PC-3 (cell line): ENCODE data around the gene SPATS2. TPM values are rescaled to one million over a fixed set of nuclear protein-coding genes. Genes with fewer than 3 reads are reported as not detected.
A peak's percentile ranks its signal among the peaks of the same experiment; 100 is the strongest.
"Not testable (repeated sequence)": the region's sequence is repeated elsewhere in the genome, so short reads cannot be mapped to it uniquely, and the experiment has no call there.

Source experiments
- ATAC-seq: fragments of 200-7000 bp; cut with Tn5 transposase; 2 replicates; pipeline ENCODE4 v1.9.1; 2020; ENCODE audit warnings: mild to moderate bottlenecking, moderate library complexity
- BruUV-seq: library from RNA; stranded (reverse); fragments of 400-500 nt; replicated peaks from 2 replicates; lab custom pipeline; 2021; lab: Mats Ljungman, UMichigan
- CTCF ChIA-PET: fragments of 300-600 bp; sonication (Branson Sonifier 250); formaldehyde crosslinking; loops from one replicate; lab custom pipeline; 2022; ENCODE audit warnings: antibody characterized with exemption; lab: Charles Lee
- POLR2A ChIA-PET: fragments of 300-600 bp; sonication (Branson Sonifier 250); formaldehyde crosslinking; loops from one replicate; lab custom pipeline; 2022; ENCODE audit warnings: antibody characterized with exemption; ENCODE audit not compliant: unreplicated experiment; lab: Charles Lee
- DNase-seq: peaks from one replicate; pipeline ENCODE4 v3.0.0-alpha.2; 2015
- H2AFZ ChIP-seq: fragments of 300-600 bp; sonication (generic); 2 replicates; pipeline ENCODE4 v1.6.0; 2016; ENCODE audit warnings: antibody characterized with exemption, low read length
- H3F3A ChIP-seq: fragments of 300-600 bp; sonication (generic); one replicate; pipeline ENCODE4 v1.6.0; 2017; ENCODE audit warnings: antibody characterized with exemption, low read length, control low read depth, mild to moderate bottlenecking; ENCODE audit not compliant: unreplicated experiment
- H3K27ac ChIP-seq: fragments of 300-600 bp; sonication (generic); 2 replicates; pipeline ENCODE4 v1.5.1; 2016; ENCODE audit warnings: mild to moderate bottlenecking, low read length
- H3K27me3 ChIP-seq: fragments of 300-600 bp; sonication (generic); 2 replicates; pipeline ENCODE4 v1.6.1; 2016; ENCODE audit warnings: low read length, mixed read lengths
- H3K36me3 ChIP-seq: fragments of 300-600 bp; sonication (generic); 2 replicates; pipeline ENCODE4 v1.6.1; 2016; ENCODE audit warnings: low read depth, mixed run types, low read length, mixed read lengths
- H3K4me1 ChIP-seq: fragments of 300-600 bp; sonication (generic); 2 replicates; pipeline ENCODE4 v1.5.1; 2016; ENCODE audit warnings: low read length; ENCODE audit not compliant: insufficient read depth
- H3K4me2 ChIP-seq: fragments of 300-600 bp; sonication (generic); 2 replicates; pipeline ENCODE4 v1.6.0; 2016; ENCODE audit warnings: low read length
- H3K4me3 ChIP-seq: fragments of 300-600 bp; sonication (generic); 2 replicates; pipeline ENCODE4 v1.5.1; 2016; ENCODE audit warnings: mild to moderate bottlenecking, low read length, mixed read lengths
- H3K79me2 ChIP-seq: fragments of 300-600 bp; sonication (generic); 2 replicates; pipeline ENCODE4 v1.6.1; 2017; ENCODE audit warnings: low read length, mixed read lengths
- H3K9ac ChIP-seq: fragments of 300-600 bp; sonication (generic); 2 replicates; pipeline ENCODE4 v1.6.0; 2016; ENCODE audit warnings: mild to moderate bottlenecking, low read length
- H3K9me2 ChIP-seq: fragments of 300-600 bp; sonication (generic); replicated peaks from 2 replicates; pipeline ENCODE4 v1.6.1; 2016; ENCODE audit warnings: mixed run types, low read length, mixed read lengths
- H3K9me3 ChIP-seq: fragments of 300-600 bp; sonication (generic); 2 replicates; pipeline ENCODE4 v1.6.1; 2016; ENCODE audit warnings: low read length, mixed read lengths
- H4K20me1 ChIP-seq: fragments of 300-600 bp; sonication (generic); 2 replicates; pipeline ENCODE4 v1.6.1; 2016; ENCODE audit warnings: low read length, mixed read lengths
- CTCF ChIP-seq: fragments of 300-600 bp; sonication (generic); conservative IDR thresholded peaks from 2 replicates; pipeline ENCODE4 v1.5.1; 2017; ENCODE audit warnings: antibody characterized with exemption, low read depth, mild to moderate bottlenecking, low read length
- EZH2 ChIP-seq: fragments of 300-600 bp; sonication (generic); IDR thresholded peaks from one replicate; pipeline ENCODE4 v1.6.1; 2017; ENCODE audit warnings: antibody characterized with exemption, mild to moderate bottlenecking, low read length; ENCODE audit not compliant: unreplicated experiment
- EZH2phosphoT487 ChIP-seq: fragments of 300-600 bp; sonication (generic); IDR thresholded peaks from 2 replicates; pipeline ENCODE4 v1.6.1; 2018; ENCODE audit warnings: mild to moderate bottlenecking, antibody characterized with exemption, low read length, borderline replicate concordance
- intact Hi-C: fragments of 100-400 bp; cut with micrococcal nuclease; formaldehyde crosslinking; loops from 2 replicates; pipeline ENCODE4 v1.9.0; 2023
- total RNA-seq: library from RNA; depleted of rRNA; stranded (reverse); fragments of >200 nt; gene quantifications from 2 replicates; pipeline ENCODE4 v1.2.3, GENCODE V29; 2014

SPATS2 gene
- total RNA-seq, 1 experiment from 2014 or later = 27.0 TPM

- peak overlapping the region; percentile 41 for H3K4me2 ChIP-seq
- peaks cover 10% of the 10 kb centered on the region for H3F3A ChIP-seq
- ChIA-PET POLR2A (no interaction called here), CTCF (interaction anchor here (1.0 kb wide), 1 partner anchor 418 kb away, joined by 3 read pairs; no protein-coding TSS in a partner anchor)
- no peak overlapping the region; the same call in 1 of the 2 replicates for H3K4me3 ChIP-seq
- H4K20me1 ChIP-seq = no peaks in the 10 kb centered on the region
- H3K27ac ChIP-seq = peak overlapping the region; percentile 78
- H3K79me2 ChIP-seq = no peaks in the 10 kb centered on the region
- no TSS peak for BruUV-seq
- H3K9me3 ChIP-seq = no peaks in the 10 kb centered on the region
- H3K4me1 ChIP-seq = peaks cover 65% of the 10 kb centered on the region
- H3K9ac ChIP-seq = no peak overlapping the region
- H3K36me3 ChIP-seq = peaks cover 14% of the 10 kb centered on the region
- H3K9me2 ChIP-seq = no peaks in the 10 kb centered on the region
- no peak for TF ChIP-seq EZH2
- no peak for TF ChIP-seq CTCF
- no peak for TF ChIP-seq EZH2phosphoT487
- DNase-seq = peak; percentile 87
- H3K27me3 ChIP-seq = no peaks in the 10 kb centered on the region
- H2AFZ ChIP-seq = no peak overlapping the region
- intact Hi-C loops = no loop called here
- peak; percentile 83 for ATAC-seq
Observed at GRCh38 chr12:49507139-49507538, 139.9 kb downstream of the SPATS2 start.

GRCh38 chr12:49509681-49510080 lies 142.4 kb downstream of the SPATS2 start:
- BruUV-seq, CTCF ChIA-PET, ATAC-seq, H3K4me3 ChIP-seq, DNase-seq, H3K4me2 ChIP-seq, H3K27me3 ChIP-seq, H3K9me3 ChIP-seq, H3K79me2 ChIP-seq, H3K9me2 ChIP-seq, H3F3A ChIP-seq, H2AFZ ChIP-seq, H3K9ac ChIP-seq, H3K27ac ChIP-seq, H4K20me1 ChIP-seq: not testable (repeated sequence)
- intact Hi-C loops = loop anchor here (10.0 kb wide), 1 partner anchor 225 kb away; no protein-coding TSS in a partner anchor
- Histone ChIP-seq H3K4me1 (peaks cover 60% of the 10 kb centered on the region), H3K36me3 (peaks cover 11% of the 10 kb centered on the region; the same call in 1 of the 2 replicates)
- POLR2A ChIA-PET = interaction anchor here (0.6 kb wide), 1 partner anchor 143 kb away, joined by 11 read pairs; no protein-coding TSS in a partner anchor

GRCh38 chr12:49511410-49511809 lies 144.1 kb downstream of the SPATS2 start:
- Histone ChIP-seq H3K4me3 (no peak overlapping the region), H3K9me2 (no peaks in the 10 kb centered on the region), H3K9me3 (no peaks in the 10 kb centered on the region), H3F3A (peaks cover 8% of the 10 kb centered on the region), H3K36me3 (peaks cover 3% of the 10 kb centered on the region; the same call in 1 of the 2 replicates), H3K4me2 (no peak overlapping the region), H3K27ac (peak overlapping the region; percentile 56), H3K27me3 (no peaks in the 10 kb centered on the region), H4K20me1 (no peaks in the 10 kb centered on the region), H3K4me1 (peaks cover 54% of the 10 kb centered on the region), H2AFZ (no peak overlapping the region), H3K79me2 (no peaks in the 10 kb centered on the region), H3K9ac (no peak overlapping the region)
- no peak for TF ChIP-seq CTCF
- no TSS peak for BruUV-seq
- no peak for ATAC-seq
- DNase-seq = no peak
- POLR2A ChIA-PET = interaction anchor here (0.6 to 2.3 kb wide), 2 partner anchors 45 to 145 kb away, joined by 3 to 16 read pairs; partner anchors contain the start of gene SPATS2
- CTCF ChIA-PET = interaction anchor here (1.5 to 5.3 kb wide), 2 partner anchors 69 to 153 kb away, joined by 4 to 63 read pairs; no protein-coding TSS in a partner anchor
- intact Hi-C loops = loop anchor here (10.0 kb wide), 1 partner anchor 227 kb away; no protein-coding TSS in a partner anchor
